SU-DHL-6 (cell line): ENCODE data around the gene TRIOBP.

ENCODE experiments used
- H2AFZ ChIP-seq: fragments of 200-600 bp; sonication (generic); 2 replicates; pipeline ENCODE4 v1.6.1; 2014; ENCODE audit warnings: low read depth, mild to moderate bottlenecking, moderate library complexity, mixed read lengths, antibody characterized with exemption, low read length; ENCODE audit not compliant: severe bottlenecking
- H3F3A ChIP-seq: fragments of 200-600 bp; shearing (Covaris generic); 2 replicates; pipeline ENCODE4 v1.6.0; 2016; ENCODE audit warnings: antibody characterized with exemption, mild to moderate bottlenecking; ENCODE audit not compliant: insufficient read depth
- H3K27ac ChIP-seq: fragments of 200-600 bp; sonication (generic); 2 replicates; pipeline ENCODE4 v1.5.1; 2016; ENCODE audit warnings: low read depth, mild to moderate bottlenecking, low read length, moderate library complexity, mixed read lengths
- H3K27me3 ChIP-seq: fragments of 200-600 bp; sonication (generic), shearing (Covaris generic); 2 replicates; pipeline ENCODE4 v1.6.0; 2014; ENCODE audit warnings: mild to moderate bottlenecking, low read length
- H3K36me3 ChIP-seq: fragments of 200-600 bp; sonication (generic); 2 replicates; pipeline ENCODE4 v1.6.1; 2014; ENCODE audit warnings: mild to moderate bottlenecking, low read length, mixed read lengths
- H3K4me2 ChIP-seq: fragments of 300-600, 200-600 bp; shearing (Covaris generic), sonication (generic); 2 replicates; pipeline ENCODE4 v1.6.0; 2014; ENCODE audit warnings: low read length, low read depth, mild to moderate bottlenecking; ENCODE audit not compliant: poor library complexity, severe bottlenecking
- H3K4me3 ChIP-seq: fragments of 200-600 bp; sonication (generic); 2 replicates; pipeline ENCODE4 v1.5.1; 2014; ENCODE audit warnings: antibody characterized with exemption, low read length, mild to moderate bottlenecking, mixed read lengths; ENCODE audit not compliant: insufficient read depth, poor library complexity, severe bottlenecking
- H3K79me2 ChIP-seq: fragments of 200-600 bp; sonication (generic); 2 replicates; pipeline ENCODE4 v1.6.1; 2014; ENCODE audit warnings: mild to moderate bottlenecking, low read length, moderate library complexity; ENCODE audit not compliant: insufficient read depth
- H3K9ac ChIP-seq: fragments of 200-600 bp; sonication (generic); 2 replicates; pipeline ENCODE4 v1.7.0; 2014; ENCODE audit warnings: mild to moderate bottlenecking, low read length
- H3K9me2 ChIP-seq: fragments of 200-600 bp; sonication (generic); replicated peaks from 2 replicates; pipeline ENCODE4 v1.6.1; 2014; ENCODE audit warnings: low read length; ENCODE audit not compliant: insufficient read depth
- H3K9me3 ChIP-seq: fragments of 200-600 bp; sonication (generic); 2 replicates; pipeline ENCODE4 v1.6.1; 2014; ENCODE audit warnings: low read length, mixed read lengths; ENCODE audit not compliant: insufficient read depth
- H4K20me1 ChIP-seq: fragments of 200-600 bp; sonication (generic); 2 replicates; pipeline ENCODE4 v1.6.1; 2014; ENCODE audit warnings: low read depth, mild to moderate bottlenecking, antibody characterized with exemption, low read length, moderate library complexity, mixed read lengths
- EZH2phosphoT487 ChIP-seq: fragments of 200-600 bp; sonication (generic), shearing (Covaris generic); conservative IDR thresholded peaks from 2 replicates; pipeline ENCODE4 v1.6.1; 2018; ENCODE audit warnings: mild to moderate bottlenecking, antibody characterized with exemption, low read length, moderate library complexity, mixed read lengths
- TF ChIP-seq, protein P1 (sequence below): fragments of 200-600 bp; sonication (generic); IDR thresholded peaks from one replicate; pipeline ENCODE4 v1.5.1; 2017; ENCODE audit warnings: antibody characterized with exemption, mild to moderate bottlenecking, low read length, moderate library complexity; ENCODE audit not compliant: insufficient read depth, poor library complexity, severe bottlenecking

Gene TRIOBP

DNA sequence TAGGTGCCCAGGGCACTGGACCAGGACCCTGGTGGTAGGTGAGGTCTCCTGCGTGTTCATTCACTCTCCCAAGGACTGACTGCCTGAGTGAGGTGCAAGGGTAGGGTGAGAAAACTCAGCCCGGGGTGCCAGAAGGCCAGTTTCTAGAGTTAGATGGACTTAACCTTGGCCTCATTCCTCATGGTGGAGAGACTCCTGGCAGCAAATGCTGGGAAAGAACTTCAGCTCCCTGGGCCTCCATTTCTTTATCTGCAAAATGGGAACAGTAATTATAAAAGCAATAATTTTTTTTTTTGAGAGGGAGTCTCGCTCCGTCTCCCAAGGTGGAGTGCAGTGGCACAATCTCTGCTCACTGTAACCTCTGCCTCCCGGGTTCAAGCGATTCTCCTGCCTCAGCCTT is 47.7 kb downstream of the TRIOBP start:
- Histone ChIP-seq H3K4me2 (peak overlapping the region; percentile 79), H3K9ac (no peak overlapping the region), H4K20me1 (no peaks in the 10 kb centered on the region), H3F3A (no peaks in the 10 kb centered on the region; the same call in 1 of the 2 replicates), H3K36me3 (no peaks in the 10 kb centered on the region), H3K9me3 (no peaks in the 10 kb centered on the region), H3K27ac (no peak overlapping the region), H3K27me3 (no peaks in the 10 kb centered on the region), H2AFZ (no peak overlapping the region), H3K9me2 (no peaks in the 10 kb centered on the region), H3K4me3 (no peak overlapping the region), H3K79me2 (peaks cover 23% of the 10 kb centered on the region)
- TF ChIP-seq, protein P1, sequence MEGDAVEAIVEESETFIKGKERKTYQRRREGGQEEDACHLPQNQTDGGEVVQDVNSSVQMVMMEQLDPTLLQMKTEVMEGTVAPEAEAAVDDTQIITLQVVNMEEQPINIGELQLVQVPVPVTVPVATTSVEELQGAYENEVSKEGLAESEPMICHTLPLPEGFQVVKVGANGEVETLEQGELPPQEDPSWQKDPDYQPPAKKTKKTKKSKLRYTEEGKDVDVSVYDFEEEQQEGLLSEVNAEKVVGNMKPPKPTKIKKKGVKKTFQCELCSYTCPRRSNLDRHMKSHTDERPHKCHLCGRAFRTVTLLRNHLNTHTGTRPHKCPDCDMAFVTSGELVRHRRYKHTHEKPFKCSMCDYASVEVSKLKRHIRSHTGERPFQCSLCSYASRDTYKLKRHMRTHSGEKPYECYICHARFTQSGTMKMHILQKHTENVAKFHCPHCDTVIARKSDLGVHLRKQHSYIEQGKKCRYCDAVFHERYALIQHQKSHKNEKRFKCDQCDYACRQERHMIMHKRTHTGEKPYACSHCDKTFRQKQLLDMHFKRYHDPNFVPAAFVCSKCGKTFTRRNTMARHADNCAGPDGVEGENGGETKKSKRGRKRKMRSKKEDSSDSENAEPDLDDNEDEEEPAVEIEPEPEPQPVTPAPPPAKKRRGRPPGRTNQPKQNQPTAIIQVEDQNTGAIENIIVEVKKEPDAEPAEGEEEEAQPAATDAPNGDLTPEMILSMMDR, result no peak
- no peak for TF ChIP-seq EZH2phosphoT487

DNA sequence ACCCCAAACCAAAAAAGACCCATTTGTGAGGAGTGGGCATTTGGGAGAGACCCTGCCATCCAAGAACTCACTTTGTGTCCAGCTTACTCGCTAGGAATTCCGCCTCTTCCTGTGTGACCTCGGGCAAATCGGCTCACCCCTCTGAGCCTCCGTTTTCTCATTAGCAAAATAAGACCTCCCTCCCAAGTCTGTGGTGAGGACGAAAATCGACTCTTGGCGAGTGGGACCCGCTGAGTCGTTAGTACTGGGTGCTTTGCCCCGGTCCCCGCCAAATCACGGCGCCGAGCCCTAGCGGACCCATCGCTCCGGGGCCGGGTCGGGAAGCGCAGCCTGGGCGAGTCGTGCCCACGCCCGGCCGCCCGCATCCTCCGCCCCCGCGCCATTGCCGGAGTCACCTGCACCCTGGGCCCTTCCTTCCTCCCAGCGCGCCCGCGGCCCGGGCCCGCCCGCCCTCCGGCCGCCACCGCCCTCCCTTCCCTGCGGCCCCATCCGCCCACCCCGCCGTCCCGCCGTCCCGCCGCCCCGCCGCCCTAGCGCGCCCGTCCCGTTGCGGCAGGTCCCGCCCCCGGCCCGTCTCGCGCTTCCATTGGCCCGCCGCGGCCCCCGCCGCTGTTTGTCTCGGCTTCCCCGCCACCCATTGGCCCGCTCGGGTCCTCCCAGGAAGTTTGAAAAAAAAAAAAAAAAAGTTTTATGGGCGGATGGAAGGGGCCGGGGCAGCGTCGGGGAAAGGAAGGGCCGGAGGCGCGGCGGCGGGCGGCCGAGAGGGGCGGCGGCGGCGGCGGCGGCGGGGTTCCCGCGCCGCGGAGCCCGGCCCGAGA is 48.9 kb downstream of the TRIOBP start:
- no peaks in the 10 kb centered on the region for H3K27me3 ChIP-seq
- TF ChIP-seq, protein P1, result no peak
- no peak for TF ChIP-seq EZH2phosphoT487
- H3K27ac ChIP-seq, result peak overlapping the region; percentile 70

DNA sequence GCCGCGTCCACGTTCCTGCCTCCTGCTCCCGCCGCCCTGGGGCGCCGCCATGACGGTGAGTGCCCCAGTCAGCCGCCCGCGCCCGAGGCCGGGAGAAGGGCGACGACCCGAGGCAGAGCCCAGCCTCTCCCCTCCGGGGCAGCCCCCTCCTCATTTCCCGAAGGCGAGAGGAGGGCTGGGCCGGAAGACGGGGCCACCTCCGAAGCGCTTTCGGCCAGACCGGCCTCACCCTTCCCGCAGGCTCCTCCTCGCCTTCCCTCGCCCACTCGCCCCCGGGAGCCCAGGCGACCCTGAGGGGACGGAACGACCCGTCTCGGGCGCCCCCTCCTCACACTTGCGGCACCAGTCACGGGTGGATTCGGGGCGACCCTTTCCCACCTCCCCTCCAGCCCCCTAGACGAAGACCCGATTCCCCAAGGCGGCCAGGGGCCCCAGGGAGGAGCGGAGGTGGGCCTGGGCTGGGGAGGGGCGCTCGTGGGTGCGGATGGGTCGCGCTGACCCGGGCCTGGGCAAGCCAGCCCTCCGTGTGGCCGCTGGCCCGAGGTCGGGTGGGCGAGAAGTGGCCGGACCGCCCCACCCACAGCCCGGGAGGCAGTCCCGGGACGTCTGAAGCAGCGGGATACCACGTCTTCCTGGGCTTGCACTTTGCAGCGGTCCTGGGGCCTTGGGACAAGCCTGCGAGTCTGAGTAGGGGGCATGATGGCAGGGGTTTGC is 49.7 kb downstream of the TRIOBP start:
- no peaks in the 10 kb centered on the region for H4K20me1 ChIP-seq
- peaks cover 23% of the 10 kb centered on the region for H3K79me2 ChIP-seq
- TF ChIP-seq EZH2phosphoT487, result no peak
- TF ChIP-seq, protein P1, result no peak
- peak overlapping the region; percentile 96 for H3K9ac ChIP-seq
- H3F3A ChIP-seq, result no peaks in the 10 kb centered on the region; the same call in 1 of the 2 replicates
- no peaks in the 10 kb centered on the region for H3K9me2 ChIP-seq
- peak overlapping the region; percentile 73 for H2AFZ ChIP-seq
- H3K27ac ChIP-seq, result peak overlapping the region; percentile 70
- H3K9me3 ChIP-seq, result no peaks in the 10 kb centered on the region
- H3K36me3 ChIP-seq, result no peaks in the 10 kb centered on the region
- H3K27me3 ChIP-seq, result no peaks in the 10 kb centered on the region
- H3K4me3 ChIP-seq, result peak overlapping the region; percentile 85
- peak overlapping the region; percentile 66 for H3K4me2 ChIP-seq

More for the DNA sequence above, 48.9 kb downstream of the TRIOBP start:
- peak overlapping the region; percentile 79 for H3K4me2 ChIP-seq
- no peaks in the 10 kb centered on the region for H4K20me1 ChIP-seq
- H3K36me3 ChIP-seq, result no peaks in the 10 kb centered on the region
- peak overlapping the region; percentile 95 for H3K4me3 ChIP-seq
- peak overlapping the region; percentile 82 for H2AFZ ChIP-seq
- no peaks in the 10 kb centered on the region for H3K9me3 ChIP-seq
- no peaks in the 10 kb centered on the region for H3K9me2 ChIP-seq
- no peaks in the 10 kb centered on the region; the same call in 1 of the 2 replicates for H3F3A ChIP-seq
- peak overlapping the region; percentile 96 for H3K9ac ChIP-seq
- peaks cover 23% of the 10 kb centered on the region for H3K79me2 ChIP-seq
